OCI-LY7 (cell line): ENCODE results near the gene PABPC1L. TPM values are rescaled to one million over a fixed set of nuclear protein-coding genes. Genes with fewer than 3 reads are reported as not detected.

ENCODE experiments used
- BruUV-seq: library from RNA; stranded (reverse); fragments of 400-500 nt; replicated peaks from 2 replicates; lab custom pipeline; 2021; lab: Mats Ljungman, UMichigan
- CTCF ChIA-PET: fragments of 300-600 bp; sonication (Branson Sonifier 250); formaldehyde crosslinking; loops from one replicate; lab custom pipeline; 2022; ENCODE audit warnings: antibody characterized with exemption; ENCODE audit not compliant: unreplicated experiment; lab: Charles Lee
- POLR2A ChIA-PET: fragments of 300-600 bp; sonication (Branson Sonifier 250); formaldehyde crosslinking; loops from one replicate; lab custom pipeline; 2022; ENCODE audit warnings: antibody characterized with exemption; lab: Charles Lee
- DNase-seq: peaks from one replicate; pipeline ENCODE4 v3.0.0-alpha.2; 2015; ENCODE audit warnings: low spot score
- H2AFZ ChIP-seq: fragments of 200-600 bp; sonication (generic), shearing (Covaris generic); 2 replicates; pipeline ENCODE4 v1.6.1; 2014; ENCODE audit warnings: mild to moderate bottlenecking, antibody characterized with exemption, low read length, moderate library complexity
- H3K27ac ChIP-seq: fragments of 200-600 bp; sonication (generic); 2 replicates; pipeline ENCODE4 v1.5.1; 2014; ENCODE audit warnings: mixed run types, low read depth, mild to moderate bottlenecking, moderate library complexity, low read length, inconsistent platforms; ENCODE audit not compliant: poor library complexity, severe bottlenecking
- H3K36me3 ChIP-seq: fragments of 200-600 bp; sonication (generic); 2 replicates; pipeline ENCODE4 v1.6.1; 2014; ENCODE audit warnings: mild to moderate bottlenecking, antibody characterized with exemption, low read length, moderate library complexity, mixed read lengths; ENCODE audit not compliant: insufficient read depth
- H3K4me1 ChIP-seq: fragments of 200-600 bp; sonication (generic); 2 replicates; pipeline ENCODE4 v1.5.1; 2014; ENCODE audit warnings: mild to moderate bottlenecking, low read length; ENCODE audit not compliant: insufficient read depth, poor library complexity, severe bottlenecking
- H3K4me2 ChIP-seq: fragments of 200-600 bp; sonication (generic); 2 replicates; pipeline ENCODE4 v1.6.1; 2014; ENCODE audit warnings: mild to moderate bottlenecking, low read length
- H3K4me3 ChIP-seq: fragments of 200-600 bp; sonication (generic); 2 replicates; pipeline ENCODE4 v1.5.1; 2014; ENCODE audit warnings: mild to moderate bottlenecking, low read depth, low read length; ENCODE audit not compliant: poor library complexity, severe bottlenecking
- H3K79me2 ChIP-seq: fragments of 200-600 bp; sonication (generic); 2 replicates; pipeline ENCODE4 v1.6.1; 2016; ENCODE audit warnings: low read depth, mild to moderate bottlenecking, low read length, moderate library complexity, mixed read lengths; ENCODE audit not compliant: insufficient read depth
- H3K9me2 ChIP-seq: fragments of 200-600 bp; sonication (generic); 2 replicates; pipeline ENCODE4 v1.6.1; 2016; ENCODE audit warnings: mild to moderate bottlenecking, low read length, mixed read lengths; ENCODE audit not compliant: insufficient read depth
- H3K9me3 ChIP-seq: fragments of 200-600 bp; sonication (generic); 2 replicates; pipeline ENCODE4 v1.6.1; 2014; ENCODE audit warnings: mild to moderate bottlenecking, mixed run types, low read length, mixed read lengths
- H4K20me1 ChIP-seq: fragments of 200-600 bp; sonication (generic); 2 replicates; pipeline ENCODE4 v1.6.1; 2014; ENCODE audit warnings: mild to moderate bottlenecking, antibody characterized with exemption, low read length, moderate library complexity, mixed read lengths; ENCODE audit not compliant: insufficient read depth
- CTCF ChIP-seq: fragments of 200-600 bp; sonication (generic); conservative IDR thresholded peaks from 2 replicates; pipeline ENCODE4 v1.5.1; 2014; ENCODE audit warnings: mild to moderate bottlenecking, antibody characterized with exemption, low read length, moderate library complexity, mixed read lengths
- EZH2phosphoT487 ChIP-seq: fragments of 200-600 bp; sonication (generic); IDR thresholded peaks from 2 replicates; pipeline ENCODE4 v1.6.1; 2018; ENCODE audit warnings: low read depth, borderline replicate concordance, mild to moderate bottlenecking, mixed run types, antibody characterized with exemption, low read length, moderate library complexity, mixed read lengths
- intact Hi-C: fragments of 100-400 bp; cut with micrococcal nuclease; formaldehyde crosslinking; loops from one replicate; pipeline ENCODE4 v1.10.0; 2022; ENCODE audit not compliant: unreplicated experiment
- total RNA-seq, 2 experiments: library from RNA; depleted of rRNA in 1 of 2; stranded (reverse); fragments of >200 nt in 1 of 2; shearing (Covaris generic) in 1 of 2; gene quantifications; 2 replicates each; pipeline ENCODE4 v1.2.3, GENCODE V29; 2014 to 2022

The PABPC1L gene
- total RNA-seq, 2 experiments from 2014 or later = 58.7 to 171 TPM

DNA sequence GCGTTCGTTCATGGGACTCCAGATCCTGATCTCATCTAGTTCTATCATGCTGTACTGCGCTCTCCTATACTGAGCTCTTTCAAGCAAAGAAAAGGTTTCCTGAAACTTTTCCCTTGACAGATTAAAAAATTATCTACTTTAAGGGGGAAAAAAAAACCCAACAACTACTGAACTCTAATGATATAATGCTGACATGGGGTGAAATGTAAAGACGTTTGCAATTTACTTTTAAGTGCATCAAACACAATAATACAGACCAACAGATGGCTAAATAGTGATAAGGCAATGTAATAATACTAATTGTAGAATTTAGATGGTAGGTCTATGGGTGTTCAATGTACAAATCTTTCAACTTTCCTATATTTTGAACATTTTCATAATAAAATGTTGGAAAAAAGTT lies 34.0 kb downstream of the PABPC1L start:
- Histone ChIP-seq H3K4me1 (no peaks in the 10 kb centered on the region), H3K4me3 (no peak overlapping the region), H3K9me2 (no peaks in the 10 kb centered on the region), H3K79me2 (no peaks in the 10 kb centered on the region), H3K9me3 (no peaks in the 10 kb centered on the region), H2AFZ (no peak overlapping the region), H3K27ac (no peak overlapping the region), H3K36me3 (peaks cover 99% of the 10 kb centered on the region), H4K20me1 (no peaks in the 10 kb centered on the region), H3K4me2 (no peak overlapping the region)
- BruUV-seq = no TSS peak
- TF ChIP-seq CTCF (no peak), EZH2phosphoT487 (no peak)
- intact Hi-C loops = no loop called here
- POLR2A ChIA-PET = no interaction called here
- DNase-seq = no peak
- CTCF ChIA-PET = no interaction called here

- intact Hi-C loops = no loop called here
- peaks cover 99% of the 10 kb centered on the region for H3K36me3 ChIP-seq
- no peak overlapping the region for H3K4me2 ChIP-seq
- H3K9me3 ChIP-seq = no peaks in the 10 kb centered on the region
- no peaks in the 10 kb centered on the region for H3K9me2 ChIP-seq
- no peak overlapping the region for H3K4me3 ChIP-seq
- no peaks in the 10 kb centered on the region for H3K4me1 ChIP-seq
- no peaks in the 10 kb centered on the region for H3K79me2 ChIP-seq
- TF ChIP-seq EZH2phosphoT487 (no peak), CTCF (no peak)
- no peak overlapping the region for H2AFZ ChIP-seq
- no peak overlapping the region for H3K27ac ChIP-seq
- no peaks in the 10 kb centered on the region for H4K20me1 ChIP-seq
- BruUV-seq = no TSS peak
- CTCF ChIA-PET = interaction anchor here (0.7 kb wide), 1 partner anchor 854 kb away, joined by 3 read pairs; no protein-coding TSS in a partner anchor
- no peak for DNase-seq
- POLR2A ChIA-PET = no interaction called here
These were observed 35.4 kb downstream of the PABPC1L start for GRCh38 chr20:44945261-44945660.

DNA sequence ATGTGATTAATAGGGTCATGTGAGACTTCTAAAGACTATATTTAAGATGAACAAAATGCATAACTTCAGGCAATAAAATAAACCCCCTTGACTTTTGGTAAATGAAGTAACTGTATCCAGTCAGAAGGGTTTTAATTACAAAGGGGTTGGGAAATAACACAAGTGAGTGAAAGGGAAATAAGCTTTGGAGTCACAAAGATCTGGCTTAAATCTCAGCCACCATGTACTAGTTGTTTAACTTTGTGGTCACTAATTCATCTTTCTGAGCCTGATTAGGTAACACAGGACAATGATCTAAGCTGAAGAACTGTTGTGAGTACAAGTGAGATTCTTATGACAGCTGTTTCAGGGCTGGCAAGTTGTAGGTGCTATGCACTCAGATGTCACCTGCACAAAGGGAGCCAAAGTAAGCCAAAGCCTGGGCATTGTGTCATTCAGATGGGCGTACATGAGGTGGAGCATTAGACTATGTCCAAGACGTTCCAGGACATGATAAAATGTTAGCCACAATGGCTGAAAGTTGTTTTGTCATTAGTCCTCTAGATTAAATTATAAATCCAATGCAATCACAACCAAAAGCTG lies 36.5 kb downstream of the PABPC1L start:
- no peak for TF ChIP-seq EZH2phosphoT487
- TF ChIP-seq CTCF = no peak
- H3K9me2 ChIP-seq = no peaks in the 10 kb centered on the region
- no peak overlapping the region for H2AFZ ChIP-seq
- ChIA-PET CTCF (no interaction called here), POLR2A (interaction anchor here (1.0 to 1.5 kb wide), 3 partner anchors 14 to 37 kb away, joined by 3 to 4 read pairs (median 3); partner anchors contain the start of genes PABPC1L and TOMM34)
- H3K4me3 ChIP-seq = no peak overlapping the region
- no peaks in the 10 kb centered on the region for H3K79me2 ChIP-seq
- no peak overlapping the region for H3K27ac ChIP-seq
- H4K20me1 ChIP-seq = no peaks in the 10 kb centered on the region
- H3K4me1 ChIP-seq = no peaks in the 10 kb centered on the region
- intact Hi-C loops = no loop called here
- no peaks in the 10 kb centered on the region for H3K9me3 ChIP-seq
- no peak overlapping the region for H3K4me2 ChIP-seq
- no peak for DNase-seq
- peaks cover 99% of the 10 kb centered on the region for H3K36me3 ChIP-seq
- BruUV-seq = no TSS peak
